Neutrophil (primary cell): ENCODE measurements around the gene SETDB2.
"Not testable (repeated sequence)": the region's sequence is repeated elsewhere in the genome, so short reads cannot be mapped to it uniquely, and the experiment has no call there.

Experiments
- H3K27ac ChIP-seq: fragments of 200-600 bp; sonication (generic); 2 replicates; pipeline ENCODE4 v1.5.1; 2016; ENCODE audit warnings: mild to moderate bottlenecking, moderate library complexity
- H3K27me3 ChIP-seq: fragments of 200-600 bp; sonication (generic); 2 replicates; pipeline ENCODE4 v1.6.0; 2016; ENCODE audit warnings: mild to moderate bottlenecking
- H3K36me3 ChIP-seq: fragments of 200-600 bp; sonication (generic); 2 replicates; pipeline ENCODE4 v1.5.1; 2017
- H3K4me1 ChIP-seq, 2 experiments: fragments of 200-600 bp in 1 of 2; sonication (generic) in 1 of 2; 1 replicate in 1 of 2; 2 replicates in 1 of 2; pipeline versions ENCODE4 v1.5.1 to v1.6.1; 2013 to 2016; ENCODE audit warnings: low read depth in 1 of 2, low read length in 1 of 2, mild to moderate bottlenecking in 1 of 2, moderate library complexity in 1 of 2; ENCODE audit not compliant: control insufficient read depth in 1 of 2, insufficient read depth in 1 of 2
- H3K4me3 ChIP-seq, 2 experiments: fragments of 200-600 bp in 1 of 2; sonication (generic) in 1 of 2; 1 replicate in 1 of 2; 2 replicates in 1 of 2; pipeline ENCODE4 v1.5.1; 2013 to 2016; ENCODE audit warnings: low read depth in 1 of 2, low read length in 1 of 2, mild to moderate bottlenecking in 1 of 2, moderate library complexity in 1 of 2
- H3K9me3 ChIP-seq: fragments of 200-600 bp; sonication (generic); 2 replicates; pipeline ENCODE4 v1.5.1; 2016
- TF ChIP-seq, protein P1 (sequence below): fragments of 200-600 bp; sonication (generic); IDR thresholded peaks from 2 replicates; pipeline ENCODE4 v1.5.1; 2016; ENCODE audit warnings: antibody characterized with exemption

Gene SETDB2

DNA sequence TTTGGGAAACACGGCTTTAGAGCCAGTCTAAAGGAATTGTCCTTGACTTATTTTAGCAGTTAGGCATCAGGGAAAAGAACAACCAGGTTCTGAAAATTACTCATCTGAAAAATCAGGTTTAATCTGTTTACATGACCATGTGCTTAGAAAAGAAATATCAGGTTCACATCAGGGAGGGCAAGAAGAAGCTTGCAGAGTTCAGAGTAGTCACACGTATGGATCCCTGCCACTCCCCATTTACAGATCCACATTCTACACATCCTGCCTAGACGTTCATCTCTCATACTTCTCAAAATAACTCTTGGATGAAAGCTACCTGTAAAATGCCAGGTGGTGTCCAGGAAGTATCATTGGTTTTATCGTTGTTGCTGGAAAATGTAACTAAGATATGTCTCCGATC, 37.7 kb downstream of the SETDB2 start:
- TF ChIP-seq, protein P1, sequence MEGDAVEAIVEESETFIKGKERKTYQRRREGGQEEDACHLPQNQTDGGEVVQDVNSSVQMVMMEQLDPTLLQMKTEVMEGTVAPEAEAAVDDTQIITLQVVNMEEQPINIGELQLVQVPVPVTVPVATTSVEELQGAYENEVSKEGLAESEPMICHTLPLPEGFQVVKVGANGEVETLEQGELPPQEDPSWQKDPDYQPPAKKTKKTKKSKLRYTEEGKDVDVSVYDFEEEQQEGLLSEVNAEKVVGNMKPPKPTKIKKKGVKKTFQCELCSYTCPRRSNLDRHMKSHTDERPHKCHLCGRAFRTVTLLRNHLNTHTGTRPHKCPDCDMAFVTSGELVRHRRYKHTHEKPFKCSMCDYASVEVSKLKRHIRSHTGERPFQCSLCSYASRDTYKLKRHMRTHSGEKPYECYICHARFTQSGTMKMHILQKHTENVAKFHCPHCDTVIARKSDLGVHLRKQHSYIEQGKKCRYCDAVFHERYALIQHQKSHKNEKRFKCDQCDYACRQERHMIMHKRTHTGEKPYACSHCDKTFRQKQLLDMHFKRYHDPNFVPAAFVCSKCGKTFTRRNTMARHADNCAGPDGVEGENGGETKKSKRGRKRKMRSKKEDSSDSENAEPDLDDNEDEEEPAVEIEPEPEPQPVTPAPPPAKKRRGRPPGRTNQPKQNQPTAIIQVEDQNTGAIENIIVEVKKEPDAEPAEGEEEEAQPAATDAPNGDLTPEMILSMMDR: no peak
- Histone ChIP-seq H3K4me1 (no peaks in the 10 kb centered on the region), H3K36me3 (peaks cover 70% of the 10 kb centered on the region), H3K27me3 (no peaks in the 10 kb centered on the region), H3K27ac (no peak overlapping the region), H3K9me3 (no peaks in the 10 kb centered on the region), H3K4me3 (no peak overlapping the region)

DNA sequence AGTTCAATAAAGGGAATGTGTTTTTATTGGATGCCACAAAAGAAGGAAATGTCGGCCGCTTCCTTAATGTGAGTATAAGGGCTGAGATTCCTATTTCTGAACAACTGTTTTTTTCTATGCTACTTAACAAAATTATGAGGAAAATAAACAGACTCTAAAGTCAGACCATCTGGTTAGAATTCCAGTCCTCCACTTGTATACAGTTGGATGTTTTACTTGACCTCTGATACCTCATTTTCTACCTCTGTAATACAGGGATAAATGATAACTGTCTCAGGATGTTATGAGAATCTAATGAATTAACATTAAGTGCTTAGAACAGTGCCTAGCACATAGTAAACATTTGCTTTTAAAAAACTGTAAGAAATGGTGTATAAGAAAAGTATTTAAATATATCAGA, 44.5 kb downstream of the SETDB2 start:
- Histone ChIP-seq H3K27ac (no peak overlapping the region), H3K4me1 (no peaks in the 10 kb centered on the region), H3K4me3 (no peak overlapping the region), H3K36me3 (peaks cover 36% of the 10 kb centered on the region), H3K27me3 (no peaks in the 10 kb centered on the region), H3K9me3 (no peaks in the 10 kb centered on the region)
- TF ChIP-seq, protein P1: no peak

DNA sequence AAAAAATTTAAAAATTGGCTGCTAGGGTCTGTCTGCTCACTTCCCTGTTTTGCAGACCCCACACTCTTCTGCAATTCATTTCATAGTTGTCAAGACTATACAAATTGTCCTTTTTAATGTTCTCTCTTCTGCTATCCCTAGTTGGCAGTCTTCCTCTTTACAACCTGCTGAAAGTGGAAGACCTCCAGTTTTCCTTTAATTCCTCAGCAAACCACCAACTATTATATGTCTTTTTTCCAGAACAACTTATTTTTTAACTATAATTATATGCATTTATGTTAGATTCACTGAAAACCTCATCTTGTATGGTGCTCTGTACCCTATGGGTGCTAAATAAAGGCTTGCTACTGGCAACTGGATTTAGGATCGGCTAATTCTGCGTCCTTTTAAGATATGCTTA, 50.6 kb downstream of the SETDB2 start:
- Histone ChIP-seq H3K27me3 (no peaks in the 10 kb centered on the region), H3K27ac (peak overlapping the region; percentile 96), H3K4me3 (peak overlapping the region; percentile 85 to 90), H3K4me1 (peaks cover 3 to 22% of the 10 kb centered on the region in 2 experiments), H3K36me3 (peaks cover 15% of the 10 kb centered on the region), H3K9me3 (no peaks in the 10 kb centered on the region)
- TF ChIP-seq, protein P1: no peak

DNA sequence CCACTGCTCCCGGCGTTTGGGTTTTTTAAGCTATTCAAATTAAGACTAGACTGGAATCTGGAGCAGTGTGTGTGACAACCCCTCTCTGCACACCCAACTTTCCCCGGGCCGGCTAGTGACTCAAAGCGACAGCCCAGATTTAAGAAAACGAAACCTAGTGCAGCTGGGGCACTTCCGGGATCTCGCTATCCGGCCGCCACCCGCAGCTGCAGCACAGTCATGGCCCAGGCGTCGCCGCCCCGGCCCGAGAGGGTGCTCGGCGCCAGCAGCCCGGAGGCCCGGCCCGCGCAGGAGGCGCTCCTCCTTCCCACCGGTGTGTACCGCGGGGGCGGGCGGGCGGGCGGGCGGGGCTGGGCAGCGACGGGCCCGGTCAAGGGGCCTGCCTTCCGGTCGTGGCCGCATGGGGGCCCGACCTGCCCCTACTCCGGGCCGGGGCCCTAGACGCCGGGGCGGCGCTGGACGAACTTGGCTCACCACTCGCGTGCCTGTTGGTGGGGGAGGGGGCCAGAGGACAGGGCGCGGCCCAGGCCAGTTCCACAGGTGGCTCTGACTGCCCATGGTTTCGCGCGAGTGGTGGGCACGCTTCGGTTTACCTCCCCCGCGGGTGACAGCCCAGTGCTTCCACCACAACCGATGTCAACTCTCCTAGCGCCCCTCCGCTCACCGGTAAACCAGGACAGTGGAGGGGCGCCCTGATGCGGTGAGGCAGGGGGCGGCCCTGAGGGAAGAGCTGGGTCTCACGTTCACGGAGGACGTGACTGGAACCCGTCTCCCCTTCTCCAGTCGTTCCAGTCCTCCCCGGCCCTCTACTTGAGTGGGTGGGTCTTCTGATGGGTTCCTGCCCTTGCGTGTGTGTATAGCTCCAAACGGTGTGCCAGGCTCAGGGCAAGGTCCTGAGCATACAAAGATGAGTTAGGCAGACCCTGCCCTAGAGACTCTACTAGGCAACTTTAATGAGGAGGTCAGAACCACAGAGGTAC, 52.0 kb downstream of the SETDB2 start, which contains the start of gene PHF11:
Gene PHF11 (plus strand): TSS at position 171 of the 980 bp plus-strand sequence. CDS start 49 bp downstream, at position 220.
- Histone ChIP-seq H3K4me3 (peak within 1 kb of the TSS; percentile 85 to 90), H3K9me3 (no peaks in the 10 kb centered on the region), H3K36me3 (peaks cover 19% of the 10 kb centered on the region), H3K4me1 (peaks cover 3 to 22% of the 10 kb centered on the region in 2 experiments), H3K27ac (peak within 1 kb of the TSS; percentile 96), H3K27me3 (no peaks in the 10 kb centered on the region)
- TF ChIP-seq, protein P1: peak; percentile 73

DNA sequence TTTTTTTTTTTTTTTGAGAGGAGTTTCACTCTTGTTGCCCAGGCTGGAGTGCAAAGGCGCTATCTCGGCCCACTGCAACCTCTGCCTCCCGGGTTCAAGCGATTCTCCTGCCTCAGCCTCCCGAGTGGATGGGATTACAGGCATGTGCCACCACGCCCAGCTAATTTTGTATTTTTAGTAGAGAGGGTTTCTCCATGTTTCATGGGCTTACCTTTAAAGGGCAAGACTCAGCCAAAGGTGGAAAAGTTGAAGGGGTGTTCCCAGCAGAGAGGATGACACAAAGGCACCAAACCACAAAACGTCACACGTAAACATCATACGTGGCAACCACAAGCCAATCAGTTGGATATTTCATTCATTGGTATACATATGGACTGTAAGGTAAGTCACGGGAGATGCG, 52.8 kb downstream of the SETDB2 start:
- Histone ChIP-seq H3K4me3 (peak overlapping the region; percentile 85 to 90), H3K4me1 (peaks cover 3 to 22% of the 10 kb centered on the region in 2 experiments), H3K36me3 (peaks cover 22% of the 10 kb centered on the region), H3K27ac (peak overlapping the region; percentile 96)
- not testable (repeated sequence) for H3K27me3 ChIP-seq, H3K9me3 ChIP-seq

DNA sequence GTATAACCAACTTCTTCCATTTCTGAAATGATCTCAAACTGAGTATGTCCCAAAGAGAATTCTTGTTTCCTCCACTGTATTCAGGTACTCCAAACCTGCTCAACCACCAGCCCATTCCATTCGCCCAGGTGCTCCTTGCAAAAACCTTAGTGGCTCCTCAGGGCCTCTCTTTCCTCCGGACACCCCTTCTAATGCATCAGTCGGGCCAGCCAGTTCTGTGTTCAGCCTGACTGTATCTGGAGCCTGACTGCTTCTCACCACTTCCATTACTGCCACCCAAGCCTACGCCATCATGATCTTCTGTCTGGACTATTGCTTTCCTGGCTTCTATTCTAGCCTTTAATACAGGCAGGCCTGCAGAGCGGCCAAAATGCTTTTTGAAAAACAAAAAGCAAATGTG, 53.2 kb downstream of the SETDB2 start:
- Histone ChIP-seq H3K27me3 (no peaks in the 10 kb centered on the region), H3K4me3 (no peak overlapping the region), H3K9me3 (no peaks in the 10 kb centered on the region), H3K4me1 (peaks cover 3 to 22% of the 10 kb centered on the region in 2 experiments), H3K27ac (peak overlapping the region; percentile 96), H3K36me3 (peaks cover 22% of the 10 kb centered on the region)
- TF ChIP-seq, protein P1: no peak
